OCI-LY1 (cell line): ENCODE data around the gene DHRS9.

Experiments used
- CTCF ChIP-seq: fragments of 200-600 bp; sonication (generic), shearing (Covaris generic); IDR thresholded peaks from 2 replicates; pipeline ENCODE4 v1.5.1; 2017; ENCODE audit warnings: mild to moderate bottlenecking, antibody characterized with exemption, low read length, moderate library complexity, mixed read lengths
- EZH2 ChIP-seq: fragments of 200-600 bp; sonication (generic), shearing (Covaris generic); IDR thresholded peaks from 2 replicates; pipeline ENCODE4 v1.8.0; 2017; ENCODE audit warnings: borderline replicate concordance, mixed run types, mild to moderate bottlenecking, antibody characterized with exemption, low read length, moderate library complexity, mixed read lengths

- TF ChIP-seq CTCF (no peak), EZH2 (no peak)
Observed at GRCh38 chr2:169034984-169035544, 34.3 kb upstream of the DHRS9 start.
